Measurements from ENCODE around the gene POLD2. TPM values are rescaled to one million over a fixed set of nuclear protein-coding genes. Genes with fewer than 3 reads are reported as not detected.

Gene POLD2
- total and polyA plus RNA-seq, 2 of the 8 experiments (the other 6 are each of a cell fraction or from before 2014, with no cell fraction given) = 148 to 214 TPM

GRCh38 chr7:44104860-44105771 lies 18.2 kb downstream of the POLD2 start:
- H3K4ac ChIP-seq (replicated peaks; ENCODE audit: insufficient read length, low read depth, low read length) = no peak overlapping the region
- ChIA-PET POLR2A (ENCODE audit: partially characterized antibody) (interaction anchor here (1.0 to 2.0 kb wide), 6 partner anchors 10 to 111 kb away, joined by 3 to 13 read pairs (median 6); partner anchors contain the start of gene POLD2), CTCF (ENCODE audit: partially characterized antibody) (interaction anchor here (0.8 to 1.4 kb wide), 4 partner anchors 24 to 116 kb away, joined by 3 to 5 read pairs (median 4); no protein-coding TSS in a partner anchor)
- no peak overlapping the region for H2AFZ ChIP-seq (ENCODE audit: low read length)
- H3K27ac ChIP-seq (ENCODE audit: low read depth, low read length) = no peak overlapping the region
- peaks cover 0 to 12% (median 9%) of the 10 kb centered on the region in 4 experiments; a peak in 6 of 7 replicates for H3K4me1 ChIP-seq (replicated peaks in 1 of 4; ENCODE audit: control insufficient read depth in 3 of 4, insufficient read depth in 4 of 4, low read length in 3 of 4)
- no peak overlapping the region for H3K14ac ChIP-seq (ENCODE audit: insufficient read length)
- H3K56ac ChIP-seq (replicated peaks; ENCODE audit: insufficient read length, low read depth, low read length) = no peak overlapping the region
- H2BK15ac ChIP-seq (ENCODE audit: low read length) = peak overlapping the region; percentile 36; the same call in 1 of the 2 replicates
- H3K79me1 ChIP-seq (ENCODE audit: low read depth, low read length) = peaks cover 4% of the 10 kb centered on the region; the same call in 1 of the 2 replicates
- no peak overlapping the region for H2BK120ac ChIP-seq (replicated peaks; ENCODE audit: low read depth, low read length)
- no peak overlapping the region for H2BK12ac ChIP-seq (ENCODE audit: low read depth, low read length)
- peak overlapping the region; percentile 35; the same call in 1 of the 2 replicates for H2BK5ac ChIP-seq (ENCODE audit: low read depth, low read length)
- TF ChIP-seq KDM4A (IDR thresholded peaks at IDR 0.05; ENCODE audit: low read depth, low read length, severe bottlenecking) (peak; percentile 20), POLR2AphosphoS5 (IDR thresholded peaks at IDR 0.05; ENCODE audit: low read depth, low read length) (no peak), CEBPB (IDR thresholded peaks at IDR 0.05; ENCODE audit: low read depth, low read length) (peak; percentile 50; the same call in 1 of the 2 replicates), ASH2L (IDR thresholded peaks at IDR 0.05; ENCODE audit: low read length) (peak; percentile 74), RBBP5 (IDR thresholded peaks at IDR 0.05; ENCODE audit: borderline replicate concordance, low read depth, low read length) (peak; percentile 38), SRF (IDR thresholded peaks at IDR 0.05; ENCODE audit: low read depth, low read length) (no peak)
- 0 out of 2 replicates have a peak overlapping the region, but pooled peaks have one; percentile 52 for H2BK20ac ChIP-seq (ENCODE audit: low read length)
- 20% methylated on average over 23 of the region's 28 CpGs; no CpG with 5 or more reads in 1 of the 2 experiments for WGBS, 2 experiments (ENCODE audit: extremely low coverage in 1 of 2, insufficient coverage in 1 of 2, insufficient read length in 1 of 2, insufficient replicate concordance in 2 of 2, low coverage in 1 of 2, low lambda C conversion rate in 2 of 2, missing lambda C conversion rate in 1 of 2)
- H3K9me3 ChIP-seq (ENCODE audit: insufficient read depth in 2 of 2, low read depth in 1 of 2, low read length in 1 of 2) = no peaks in the 10 kb centered on the region
- no peak overlapping the region for H3K23ac ChIP-seq (ENCODE audit: insufficient read length)
- H4K5ac ChIP-seq (ENCODE audit: insufficient read length, low read depth, low read length) = no peak overlapping the region
- H4K8ac ChIP-seq (ENCODE audit: extremely low read depth, insufficient read depth, low read length) = no peak overlapping the region
- peaks cover 15% of the 10 kb centered on the region for H3K23me2 ChIP-seq (ENCODE audit: low read depth, low read length)
- H3K4me2 ChIP-seq (ENCODE audit: insufficient read depth in 1 of 2, low read depth in 2 of 2, low read length in 2 of 2) = peak overlapping the region; percentile 84 to 98
- H3K36me3 ChIP-seq (ENCODE audit: control insufficient read depth in 2 of 4, insufficient read depth in 4 of 4, low read length in 3 of 4) = no peaks in the 10 kb centered on the region; a peak in 2 of 8 replicates
- DNase-seq (ENCODE audit: low read depth in 1 of 2, low spot score in 2 of 2) = peak in 1 of 2 experiments; percentile 67
- peaks cover 2 to 3% of the 10 kb centered on the region in 2 experiments for H4K20me1 ChIP-seq (replicated peaks in 1 of 2; ENCODE audit: control insufficient read depth in 1 of 2, insufficient read depth in 2 of 2, low read length in 2 of 2)
- peak overlapping the region in 1 of 4 experiments; percentile 29; a peak in 2 of 7 replicates for H3K9ac ChIP-seq (replicated peaks in 1 of 4; ENCODE audit: extremely low read depth in 1 of 4, low read depth in 3 of 4, low read length in 3 of 4)
- H3K18ac ChIP-seq (ENCODE audit: extremely low read depth, low read length) = no peak overlapping the region
- peaks cover 0 to 29% (median 16%) of the 10 kb centered on the region in 4 experiments; a peak in 6 of 7 replicates for H3K27me3 ChIP-seq (replicated peaks in 1 of 4; ENCODE audit: control insufficient read depth in 3 of 4, extremely low read depth in 1 of 4, insufficient read depth in 3 of 4, low read length in 3 of 4)
- H3K79me2 ChIP-seq (ENCODE audit: control insufficient read depth in 1 of 2, insufficient read depth in 2 of 2, low read length in 2 of 2) = no peaks in the 10 kb centered on the region; a peak in 1 of 4 replicates
- peak overlapping the region; percentile 52 to 87 (median 64) for H3K4me3 ChIP-seq (ENCODE audit: extremely low read depth in 1 of 4, insufficient read depth in 2 of 4, low read depth in 3 of 4, low read length in 4 of 4)
- no peak overlapping the region for H2AK5ac ChIP-seq (ENCODE audit: low read depth, low read length)
- no peak for FAIRE-seq
- no peak overlapping the region for H4K91ac ChIP-seq (replicated peaks; ENCODE audit: insufficient read length, low read length)

Data from H1 (cell line).